GM19351 (cell line): Measurements from ENCODE around the gene PROK2.

Source experiments
- ATAC-seq: cut with Tn5 transposase; IDR thresholded peaks from one replicate; pipeline ENCODE4 v1.9.1; 2021; ENCODE audit warnings: mild to moderate bottlenecking, moderate library complexity; ENCODE audit not compliant: unreplicated experiment

Gene PROK2

GRCh38 chr3:71787851-71788405 is 3.0 kb upstream of the PROK2 start:
- no peak for ATAC-seq

GRCh38 chr3:71786551-71786950 is 1.6 kb upstream of the PROK2 start:
- ATAC-seq = no peak

DNA sequence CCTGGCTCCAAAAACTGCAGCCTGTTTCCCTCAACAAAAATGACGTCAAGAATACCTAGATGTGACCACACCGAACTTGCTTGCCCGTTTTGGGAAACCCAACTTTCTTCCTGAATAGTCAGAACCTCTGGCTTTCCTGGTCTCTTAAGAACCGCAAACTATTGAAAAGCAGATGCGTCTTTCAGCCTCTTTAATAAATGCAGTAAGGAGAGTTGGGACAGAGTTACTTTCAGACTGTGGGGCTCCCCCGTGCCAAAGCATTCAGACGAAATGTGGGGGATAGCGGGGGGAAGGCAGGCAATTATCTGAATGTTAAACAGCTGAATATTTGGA is 1.2 kb upstream of the PROK2 start:
- ATAC-seq = no peak

DNA sequence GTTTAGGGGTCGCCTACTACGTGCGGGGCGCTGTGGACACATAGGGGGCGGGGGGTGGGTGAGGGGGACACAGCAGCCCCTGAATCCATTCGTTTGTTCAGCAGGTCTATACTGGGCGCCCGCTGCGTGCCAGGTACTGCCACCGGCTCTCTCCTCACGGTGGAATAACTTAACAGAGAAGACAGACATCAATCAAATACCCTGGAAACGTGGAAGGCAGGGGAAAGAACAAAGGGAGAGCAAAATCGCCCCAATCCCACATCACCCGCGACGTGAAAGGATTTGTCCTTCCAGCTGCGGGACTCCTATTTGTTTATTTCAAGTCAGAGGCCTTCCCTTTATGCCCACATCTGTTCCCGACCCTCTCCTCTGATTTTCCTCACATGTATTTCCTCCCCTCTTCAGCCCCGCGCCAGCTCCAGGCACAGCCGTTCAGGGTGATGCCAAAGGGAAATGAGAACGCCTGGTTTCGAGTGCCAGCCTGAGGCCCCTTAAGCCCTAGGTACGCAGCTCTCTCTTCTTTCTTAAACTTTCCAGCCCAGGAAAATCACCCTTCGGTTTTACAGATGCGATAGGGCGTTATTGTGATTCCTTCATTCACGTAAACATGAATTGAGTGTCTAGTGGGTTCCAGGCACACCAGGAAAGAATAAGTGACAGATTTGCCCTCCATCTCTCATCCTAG is 726 bp upstream of the PROK2 start:
- peak; percentile 11 for ATAC-seq

- ATAC-seq = no peak
Measured at GRCh38 chr3:71784201-71784913, 591 bp downstream of the PROK2 start.

GRCh38 chr3:71783152-71783551 is 1.8 kb downstream of the PROK2 start:
- no peak for ATAC-seq

- ATAC-seq = no peak
Measured at GRCh38 chr3:71780430-71780829, 4.5 kb downstream of the PROK2 start.

- ATAC-seq = no peak
Measured at GRCh38 chr3:71779674-71780377, 5.1 kb downstream of the PROK2 start.

DNA sequence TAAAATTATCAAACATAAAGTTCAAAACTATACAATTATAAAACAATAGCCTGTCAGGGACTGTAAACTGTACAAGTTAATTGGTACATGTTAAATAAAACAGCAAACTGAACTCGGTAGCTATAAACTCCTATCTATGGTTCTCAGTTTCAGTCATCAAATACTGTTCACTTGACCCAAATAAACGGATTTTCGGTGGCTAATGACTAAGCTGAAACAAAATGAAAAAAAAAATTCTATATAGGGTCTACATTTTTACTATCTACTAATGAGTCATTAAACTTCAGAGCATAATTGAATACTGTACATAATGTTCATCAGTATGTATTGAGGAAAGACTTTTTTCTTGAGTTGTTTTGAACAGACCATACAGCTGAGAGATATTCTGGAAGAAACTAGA is 6.6 kb downstream of the PROK2 start:
- no peak for ATAC-seq

DNA sequence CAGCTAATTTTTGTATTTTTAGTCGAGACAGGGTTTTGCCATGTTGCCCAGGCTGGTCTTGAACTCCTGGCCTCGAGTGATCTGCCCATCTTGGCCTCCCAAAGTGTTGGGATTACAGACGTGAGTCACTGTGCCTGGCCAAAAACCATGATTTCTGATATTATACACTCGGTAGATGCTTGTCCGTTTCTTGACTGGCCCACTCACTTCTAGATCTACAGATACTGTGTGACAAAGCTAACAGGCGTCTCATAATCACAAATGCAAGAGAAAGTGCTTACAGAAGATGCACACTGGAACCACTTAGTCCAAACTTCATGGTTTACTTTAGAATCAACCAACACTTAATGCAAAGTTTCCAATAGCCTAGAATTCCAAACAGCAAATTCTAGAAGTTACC is 8.4 kb downstream of the PROK2 start:
- no peak for ATAC-seq

DNA sequence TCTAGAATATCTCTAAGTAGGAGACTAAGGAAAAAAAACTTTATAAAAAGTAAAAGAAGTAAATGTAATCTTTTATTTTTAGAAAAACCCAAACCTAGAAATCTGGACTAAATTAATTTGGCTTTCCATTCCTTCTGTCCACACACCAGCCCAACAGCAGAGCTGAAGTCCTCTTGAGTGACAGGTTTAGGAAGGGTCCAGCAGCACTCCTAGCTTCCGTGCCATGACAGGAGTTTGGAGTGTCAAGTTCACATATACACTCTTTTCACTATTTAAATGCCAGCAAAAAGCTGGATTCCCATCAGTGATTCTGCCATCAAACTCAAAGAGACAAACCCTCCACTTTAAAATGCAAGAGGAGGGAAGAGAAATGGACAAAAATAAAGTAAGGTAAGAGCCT is 13.1 kb downstream of the PROK2 start:
- no peak for ATAC-seq

DNA sequence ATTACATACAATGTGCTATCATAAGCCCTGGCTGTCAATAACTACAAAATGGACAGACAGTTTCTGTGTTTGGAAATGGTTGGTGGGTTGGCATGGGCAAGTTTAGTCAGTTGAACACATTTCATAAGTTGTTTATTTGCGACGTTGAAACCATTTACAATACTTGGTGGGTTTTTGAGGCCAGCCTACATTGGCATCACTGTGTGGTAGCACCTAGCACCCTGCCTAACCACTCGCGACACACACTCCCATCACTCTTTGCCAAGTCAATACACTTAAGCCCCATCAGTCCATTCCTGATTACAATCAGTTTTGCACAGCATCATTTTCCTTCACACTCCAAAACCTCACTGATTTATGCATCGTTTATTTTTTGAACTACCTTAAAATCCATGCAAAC is 13.8 kb downstream of the PROK2 start:
- no peak for ATAC-seq

DNA sequence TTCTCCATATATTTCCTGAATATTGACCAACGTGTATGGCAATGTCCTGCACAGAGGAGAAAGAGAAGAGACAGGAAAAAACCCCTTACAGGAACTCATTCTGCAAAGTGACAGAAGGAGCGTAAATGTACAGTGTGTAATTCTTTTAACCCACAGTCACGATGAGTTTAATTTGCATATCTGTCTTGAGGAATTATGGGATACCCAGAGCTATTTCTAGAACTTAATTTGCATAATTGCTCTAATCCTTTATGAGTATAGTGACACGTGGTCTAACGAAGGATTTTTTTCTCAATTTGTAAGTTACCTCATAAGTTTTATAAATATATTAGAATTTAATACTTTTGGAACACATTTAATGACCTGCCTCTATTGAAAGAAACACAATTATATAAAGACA is 21.5 kb downstream of the PROK2 start:
- no peak for ATAC-seq

GRCh38 chr3:71760140-71760539 is 24.8 kb downstream of the PROK2 start:
- ATAC-seq = no peak

DNA sequence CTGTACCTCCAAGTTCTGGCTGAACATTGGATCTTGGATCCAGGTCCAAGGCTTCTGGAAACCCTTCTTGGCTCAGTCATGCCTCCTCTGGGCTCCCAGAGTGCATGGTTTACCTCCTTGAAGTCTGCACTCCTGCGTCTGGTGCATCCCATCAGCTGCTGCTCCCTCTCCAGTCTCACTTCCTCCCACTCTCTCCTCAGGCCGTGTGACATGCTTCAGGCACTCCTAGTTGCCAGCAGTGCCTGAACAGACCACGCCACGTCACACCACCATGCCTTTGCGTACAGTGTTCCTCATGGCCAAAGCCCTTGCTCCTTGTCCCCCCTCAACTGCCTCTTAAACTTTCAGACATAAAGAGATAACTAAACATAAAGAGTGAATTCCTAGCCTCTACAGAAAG is 25.5 kb downstream of the PROK2 start:
- no peak for ATAC-seq

DNA sequence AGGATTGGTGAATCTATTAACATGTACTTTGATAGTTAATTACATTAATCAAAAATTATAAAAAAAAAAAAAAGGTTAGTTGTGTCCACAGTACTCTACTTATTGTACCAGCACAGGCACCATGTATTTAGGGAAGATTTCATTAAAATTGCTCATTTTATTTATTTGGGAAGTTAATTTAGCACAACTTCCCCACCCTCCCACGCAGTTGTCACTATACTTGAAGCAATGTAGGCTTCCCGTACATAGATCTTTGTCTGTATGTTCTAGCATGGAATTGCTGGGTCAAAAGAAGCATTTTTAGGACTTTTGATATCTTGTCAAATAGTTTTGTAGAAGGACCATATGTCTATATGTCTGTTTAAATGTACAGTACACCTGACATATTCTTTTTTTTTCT is 26.9 kb downstream of the PROK2 start:
- no peak for ATAC-seq

DNA sequence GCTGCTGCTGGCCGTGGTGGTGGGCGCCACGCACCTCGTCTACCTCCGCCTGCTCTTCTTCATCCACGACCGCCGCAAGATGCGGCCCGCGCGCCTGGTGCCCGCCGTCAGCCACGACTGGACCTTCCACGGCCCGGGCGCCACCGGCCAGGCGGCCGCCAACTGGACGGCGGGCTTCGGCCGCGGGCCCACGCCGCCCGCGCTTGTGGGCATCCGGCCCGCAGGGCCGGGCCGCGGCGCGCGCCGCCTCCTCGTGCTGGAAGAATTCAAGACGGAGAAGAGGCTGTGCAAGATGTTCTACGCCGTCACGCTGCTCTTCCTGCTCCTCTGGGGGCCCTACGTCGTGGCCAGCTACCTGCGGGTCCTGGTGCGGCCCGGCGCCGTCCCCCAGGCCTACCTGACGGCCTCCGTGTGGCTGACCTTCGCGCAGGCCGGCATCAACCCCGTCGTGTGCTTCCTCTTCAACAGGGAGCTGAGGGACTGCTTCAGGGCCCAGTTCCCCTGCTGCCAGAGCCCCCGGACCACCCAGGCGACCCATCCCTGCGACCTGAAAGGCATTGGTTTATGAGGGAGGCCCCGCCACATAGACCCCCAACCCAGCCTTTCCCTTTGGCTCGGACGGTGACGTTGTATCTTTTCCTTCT is 30.2 kb downstream of the PROK2 start:
- no peak for ATAC-seq

DNA sequence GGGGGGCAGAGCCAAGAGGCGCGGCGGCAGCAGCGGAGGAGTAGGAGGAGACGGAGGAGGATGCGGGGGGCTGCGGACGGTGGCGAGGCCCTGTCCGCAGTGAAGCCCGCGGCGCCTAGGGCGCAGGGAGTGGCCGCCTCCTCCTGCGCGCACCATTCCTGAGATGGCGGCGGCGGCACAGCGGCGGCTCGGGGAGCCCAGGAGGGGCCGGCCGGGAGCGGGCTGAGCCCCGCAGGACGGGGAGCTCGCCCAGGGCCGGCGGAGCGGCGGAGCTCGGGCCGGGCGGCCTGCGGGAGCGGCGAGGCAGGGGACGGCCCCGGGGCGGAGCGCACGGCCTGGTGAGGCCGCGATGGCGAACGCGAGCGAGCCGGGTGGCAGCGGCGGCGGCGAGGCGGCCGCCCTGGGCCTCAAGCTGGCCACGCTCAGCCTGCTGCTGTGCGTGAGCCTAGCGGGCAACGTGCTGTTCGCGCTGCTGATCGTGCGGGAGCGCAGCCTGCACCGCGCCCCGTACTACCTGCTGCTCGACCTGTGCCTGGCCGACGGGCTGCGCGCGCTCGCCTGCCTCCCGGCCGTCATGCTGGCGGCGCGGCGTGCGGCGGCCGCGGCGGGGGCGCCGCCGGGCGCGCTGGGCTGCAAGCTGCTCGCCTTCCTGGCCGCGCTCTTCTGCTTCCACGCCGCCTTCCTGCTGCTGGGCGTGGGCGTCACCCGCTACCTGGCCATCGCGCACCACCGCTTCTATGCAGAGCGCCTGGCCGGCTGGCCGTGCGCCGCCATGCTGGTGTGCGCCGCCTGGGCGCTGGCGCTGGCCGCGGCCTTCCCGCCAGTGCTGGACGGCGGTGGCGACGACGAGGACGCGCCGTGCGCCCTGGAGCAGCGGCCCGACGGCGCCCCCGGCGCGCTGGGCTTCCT is 31.0 kb downstream of the PROK2 start, which contains the start of gene GPR27:
GPR27 (plus strand) TSS at position 155 of the 909 bp plus-strand sequence; CDS start at position 350, 195 bp downstream.
- no peak for ATAC-seq

GRCh38 chr3:71752831-71753700 is 31.9 kb downstream of the PROK2 start:
- no peak for ATAC-seq
